Astrocyte (in vitro differentiated cells and primary cell): ENCODE measurements around the gene CSPG5. TPM values are rescaled to one million over a fixed set of nuclear protein-coding genes. Genes with fewer than 3 reads are reported as not detected.
A peak's percentile ranks its signal among the peaks of the same experiment; 100 is the strongest.

Source experiments
- DNase-seq: peaks from one replicate; pipeline ENCODE4 v3.0.0-alpha.2; 2010; ENCODE audit warnings: low read depth
- FAIRE-seq: peaks from 2 replicates; lab custom pipeline; 2011; peaks lifted over from hg19 to GRCh38; lab: Jason Lieb, UNC
- H2AFZ ChIP-seq: 2 replicates; pipeline ENCODE4 v1.6.0; 2012; ENCODE audit warnings: low read depth, low read length, inconsistent platforms
- H3K27ac ChIP-seq: 2 replicates; pipeline ENCODE4 v1.5.1; 2011; ENCODE audit warnings: low read depth, low read length, inconsistent platforms
- H3K27me3 ChIP-seq: 2 replicates; pipeline ENCODE4 v1.6.0; 2011; ENCODE audit warnings: low read length, inconsistent platforms; ENCODE audit not compliant: insufficient read depth
- H3K36me3 ChIP-seq: 2 replicates; pipeline ENCODE4 v1.5.1; 2011; ENCODE audit warnings: low read length, inconsistent platforms; ENCODE audit not compliant: insufficient read depth
- H3K4me1 ChIP-seq: 2 replicates; pipeline ENCODE4 v1.5.1; 2011; ENCODE audit warnings: low read length, inconsistent platforms; ENCODE audit not compliant: insufficient read depth
- H3K4me2 ChIP-seq: 2 replicates; pipeline ENCODE4 v1.6.0; 2012; ENCODE audit warnings: low read length, inconsistent platforms
- H3K4me3 ChIP-seq: 2 replicates; pipeline ENCODE4 v1.5.1; 2011; ENCODE audit warnings: low read depth, mild to moderate bottlenecking, low read length, inconsistent platforms; ENCODE audit not compliant: insufficient read depth
- H3K79me2 ChIP-seq: 2 replicates; pipeline ENCODE4 v1.6.0; 2012; ENCODE audit warnings: mild to moderate bottlenecking, low read length, inconsistent platforms; ENCODE audit not compliant: insufficient read depth
- H3K9ac ChIP-seq: 2 replicates; pipeline ENCODE4 v1.6.0; 2012; ENCODE audit warnings: mild to moderate bottlenecking, low read length, inconsistent platforms
- H3K9me3 ChIP-seq: 2 replicates; pipeline ENCODE4 v1.5.1; 2012; ENCODE audit warnings: low read depth, mild to moderate bottlenecking, low read length, inconsistent platforms; ENCODE audit not compliant: insufficient read depth
- H4K20me1 ChIP-seq: 2 replicates; pipeline ENCODE4 v1.6.0; 2012; ENCODE audit warnings: low read length, inconsistent platforms; ENCODE audit not compliant: insufficient read depth
- H3K27ac Mint-ChIP-seq: one replicate; pipeline ENCODE4 v1.8.0; 2021; ENCODE audit warnings: mild to moderate bottlenecking, mixed read lengths; ENCODE audit not compliant: unreplicated experiment
- H3K27me3 Mint-ChIP-seq: one replicate; pipeline ENCODE4 v1.8.0; 2021; ENCODE audit warnings: low read depth, mixed read lengths; ENCODE audit not compliant: unreplicated experiment
- H3K36me3 Mint-ChIP-seq: one replicate; pipeline ENCODE4 v1.8.0; 2021; ENCODE audit warnings: low read depth, mixed read lengths; ENCODE audit not compliant: unreplicated experiment
- H3K4me1 Mint-ChIP-seq: one replicate; pipeline ENCODE4 v1.8.0; 2021; ENCODE audit warnings: low read depth, mixed read lengths; ENCODE audit not compliant: unreplicated experiment
- H3K4me3 Mint-ChIP-seq: one replicate; pipeline ENCODE4 v1.8.0; 2021; ENCODE audit warnings: mild to moderate bottlenecking, moderate library complexity, mixed read lengths; ENCODE audit not compliant: unreplicated experiment
- H3K9me3 Mint-ChIP-seq: one replicate; pipeline ENCODE4 v1.8.0; 2021; ENCODE audit warnings: mild to moderate bottlenecking, mixed read lengths; ENCODE audit not compliant: unreplicated experiment
- EZH2 ChIP-seq: IDR thresholded peaks from 2 replicates; pipeline ENCODE4 v1.6.1; 2012; ENCODE audit warnings: mild to moderate bottlenecking, low read length, inconsistent platforms; ENCODE audit not compliant: insufficient read depth
- total RNA-seq: library from RNA; stranded (reverse); gene quantifications from 2 replicates; pipeline ENCODE4 v1.2.1, GENCODE V29; 2021
- TF ChIP-seq, protein P1 (sequence below): IDR thresholded peaks from 2 replicates; pipeline ENCODE4 v1.5.1; 2011; ENCODE audit warnings: low read depth, mild to moderate bottlenecking, inconsistent platforms, low read length, moderate library complexity; ENCODE audit not compliant: insufficient read depth

The CSPG5 gene
- total RNA-seq, 1 donor from 2014 or later = 1.2 TPM

DNA sequence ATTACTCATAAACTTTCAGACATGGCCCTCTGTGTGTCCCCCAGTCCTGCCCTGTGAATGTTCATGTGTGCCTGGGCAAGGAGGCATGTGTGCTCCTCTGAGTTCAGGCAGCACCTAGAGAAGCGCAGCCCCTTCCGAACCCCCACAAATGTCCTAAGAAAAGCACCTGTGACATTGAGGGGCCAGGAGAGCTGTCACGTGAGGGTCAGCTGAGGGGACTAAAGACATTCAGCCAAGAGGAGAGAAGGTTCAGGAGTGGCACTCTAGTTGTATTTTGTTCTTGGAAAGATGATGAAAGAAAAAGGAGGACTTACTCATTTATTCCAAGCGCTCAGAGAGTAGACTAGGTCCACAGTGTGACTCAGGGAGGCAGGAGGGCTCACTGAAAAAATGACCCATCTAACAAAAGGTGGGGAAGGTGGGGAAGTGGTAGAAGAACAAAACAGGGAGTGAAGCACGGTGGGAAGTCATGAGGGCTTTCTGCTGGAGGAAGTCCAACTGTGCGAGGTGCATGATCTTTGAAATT, 37.0 kb downstream of the CSPG5 start:
- Histone ChIP-seq H4K20me1 (no peaks in the 10 kb centered on the region), H3K36me3 (no peaks in the 10 kb centered on the region), H3K9me3 (no peaks in the 10 kb centered on the region), H3K4me3 (no peak overlapping the region), H3K9ac (no peak overlapping the region), H3K27me3 (no peaks in the 10 kb centered on the region), H3K4me1 (no peaks in the 10 kb centered on the region), H3K27ac (no peak overlapping the region), H3K79me2 (no peaks in the 10 kb centered on the region), H3K4me2 (no peak overlapping the region), H2AFZ (no peak overlapping the region)
- no peaks in the 10 kb centered on the region for H3K36me3 Mint-ChIP-seq
- peaks cover 15% of the 10 kb centered on the region for H3K27me3 Mint-ChIP-seq
- no peak for FAIRE-seq
- TF ChIP-seq, protein P1, sequence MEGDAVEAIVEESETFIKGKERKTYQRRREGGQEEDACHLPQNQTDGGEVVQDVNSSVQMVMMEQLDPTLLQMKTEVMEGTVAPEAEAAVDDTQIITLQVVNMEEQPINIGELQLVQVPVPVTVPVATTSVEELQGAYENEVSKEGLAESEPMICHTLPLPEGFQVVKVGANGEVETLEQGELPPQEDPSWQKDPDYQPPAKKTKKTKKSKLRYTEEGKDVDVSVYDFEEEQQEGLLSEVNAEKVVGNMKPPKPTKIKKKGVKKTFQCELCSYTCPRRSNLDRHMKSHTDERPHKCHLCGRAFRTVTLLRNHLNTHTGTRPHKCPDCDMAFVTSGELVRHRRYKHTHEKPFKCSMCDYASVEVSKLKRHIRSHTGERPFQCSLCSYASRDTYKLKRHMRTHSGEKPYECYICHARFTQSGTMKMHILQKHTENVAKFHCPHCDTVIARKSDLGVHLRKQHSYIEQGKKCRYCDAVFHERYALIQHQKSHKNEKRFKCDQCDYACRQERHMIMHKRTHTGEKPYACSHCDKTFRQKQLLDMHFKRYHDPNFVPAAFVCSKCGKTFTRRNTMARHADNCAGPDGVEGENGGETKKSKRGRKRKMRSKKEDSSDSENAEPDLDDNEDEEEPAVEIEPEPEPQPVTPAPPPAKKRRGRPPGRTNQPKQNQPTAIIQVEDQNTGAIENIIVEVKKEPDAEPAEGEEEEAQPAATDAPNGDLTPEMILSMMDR = no peak
- H3K4me3 Mint-ChIP-seq = no peak overlapping the region
- DNase-seq = no peak
- no peak overlapping the region for H3K27ac Mint-ChIP-seq
- H3K9me3 Mint-ChIP-seq = no peaks in the 10 kb centered on the region
- H3K4me1 Mint-ChIP-seq = peaks cover 6% of the 10 kb centered on the region

DNA sequence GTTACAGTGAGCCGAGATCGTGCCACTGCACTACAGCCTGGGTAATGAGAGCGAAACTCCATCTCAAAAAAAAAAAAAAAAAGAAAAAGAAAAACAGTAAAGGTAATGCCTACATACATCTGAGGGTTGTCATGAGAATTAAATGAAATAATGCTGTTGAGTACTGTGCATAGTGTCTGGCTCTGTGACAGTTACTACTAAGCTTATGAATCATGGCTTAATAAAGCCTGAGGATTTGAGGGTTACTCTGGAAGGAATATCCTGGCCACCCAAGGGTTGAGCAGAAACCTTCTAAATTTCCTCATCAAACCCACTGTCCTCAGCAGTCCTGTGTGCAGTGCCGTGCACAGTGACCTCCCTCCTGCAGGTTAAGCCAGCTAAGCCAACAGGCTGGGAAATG, 38.4 kb downstream of the CSPG5 start:
- H3K4me1 Mint-ChIP-seq = peaks cover 6% of the 10 kb centered on the region
- H3K4me3 Mint-ChIP-seq = no peak overlapping the region
- H3K36me3 Mint-ChIP-seq = no peaks in the 10 kb centered on the region
- no peak overlapping the region for H3K27ac Mint-ChIP-seq
- no peaks in the 10 kb centered on the region for H3K36me3 ChIP-seq
- no peaks in the 10 kb centered on the region for H4K20me1 ChIP-seq
- H3K79me2 ChIP-seq = no peaks in the 10 kb centered on the region
- no peak overlapping the region for H3K9ac ChIP-seq
- H3K4me2 ChIP-seq = no peak overlapping the region
- H3K9me3 Mint-ChIP-seq = no peaks in the 10 kb centered on the region
- no peak for TF ChIP-seq EZH2
- TF ChIP-seq, protein P1 = no peak
- DNase-seq (peak; percentile 8), FAIRE-seq (peak; percentile 5)
- no peak overlapping the region for H3K4me3 ChIP-seq
- H3K27ac ChIP-seq = no peak overlapping the region
- H3K9me3 ChIP-seq = no peaks in the 10 kb centered on the region
- no peak overlapping the region for H2AFZ ChIP-seq
- H3K27me3 Mint-ChIP-seq = peaks cover 15% of the 10 kb centered on the region
- H3K27me3 ChIP-seq = no peaks in the 10 kb centered on the region
- H3K4me1 ChIP-seq = no peaks in the 10 kb centered on the region

DNA sequence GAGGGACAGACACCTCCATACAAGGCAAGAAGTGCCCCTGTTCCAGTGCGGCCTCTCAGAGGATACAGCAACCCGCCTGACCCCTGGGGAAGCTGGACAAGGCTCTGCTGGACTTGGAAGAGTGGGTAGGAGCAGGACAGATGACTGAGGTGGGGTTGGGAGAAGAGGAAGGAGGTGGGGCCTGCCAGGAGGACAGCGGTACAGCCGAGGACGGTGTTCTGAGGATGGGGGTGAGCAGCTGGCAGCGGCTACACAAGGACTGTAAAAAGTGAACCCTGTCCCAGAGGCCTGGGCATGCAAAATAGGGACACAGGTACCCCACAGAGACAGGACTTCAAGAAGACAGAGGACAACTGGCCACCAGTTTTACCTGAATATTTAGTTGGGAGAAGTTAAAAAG, 41.7 kb downstream of the CSPG5 start:
- Histone ChIP-seq H3K27me3 (peaks cover 3% of the 10 kb centered on the region), H3K79me2 (no peaks in the 10 kb centered on the region), H4K20me1 (no peaks in the 10 kb centered on the region), H3K27ac (no peak overlapping the region), H3K4me3 (no peak overlapping the region), H3K4me1 (no peaks in the 10 kb centered on the region), H2AFZ (no peak overlapping the region), H3K9me3 (no peaks in the 10 kb centered on the region), H3K4me2 (no peak overlapping the region), H3K36me3 (no peaks in the 10 kb centered on the region), H3K9ac (no peak overlapping the region)
- H3K36me3 Mint-ChIP-seq = no peaks in the 10 kb centered on the region
- no peak for DNase-seq
- FAIRE-seq = no peak
- H3K4me1 Mint-ChIP-seq = peaks cover 6% of the 10 kb centered on the region
- H3K27ac Mint-ChIP-seq = no peak overlapping the region
- H3K9me3 Mint-ChIP-seq = peaks cover 8% of the 10 kb centered on the region
- H3K27me3 Mint-ChIP-seq = peaks cover 12% of the 10 kb centered on the region
- TF ChIP-seq, protein P1 = no peak
- no peak for TF ChIP-seq EZH2
- no peak overlapping the region for H3K4me3 Mint-ChIP-seq
